Measurements from ENCODE around the gene IRAK3. TPM values are rescaled to one million over a fixed set of nuclear protein-coding genes. Genes with fewer than 3 reads are reported as not detected.

Gene IRAK3
- total RNA-seq, 1 experiment from 2014 or later, result 0.44 TPM

DNA sequence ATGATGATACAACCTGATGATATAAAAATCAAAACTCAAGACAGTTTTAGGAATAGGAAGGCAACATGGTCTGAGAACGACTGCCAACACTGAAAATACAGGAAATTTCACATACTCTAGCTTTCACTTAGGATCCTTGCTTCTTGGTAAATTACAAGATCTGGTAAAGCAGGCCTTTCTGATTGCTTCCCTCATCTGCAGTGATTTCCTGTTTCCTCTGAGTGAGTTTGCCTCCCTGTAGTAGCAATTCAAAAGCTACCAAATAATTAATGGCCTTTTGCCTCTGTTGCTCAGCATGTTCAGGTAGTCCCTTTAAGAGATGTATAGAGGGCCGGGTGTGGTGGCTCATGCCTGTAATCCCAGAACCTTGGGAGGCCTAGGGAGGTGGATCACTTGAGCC lies 2.0 kb upstream of the IRAK3 start:
- TF ChIP-seq, protein P1, sequence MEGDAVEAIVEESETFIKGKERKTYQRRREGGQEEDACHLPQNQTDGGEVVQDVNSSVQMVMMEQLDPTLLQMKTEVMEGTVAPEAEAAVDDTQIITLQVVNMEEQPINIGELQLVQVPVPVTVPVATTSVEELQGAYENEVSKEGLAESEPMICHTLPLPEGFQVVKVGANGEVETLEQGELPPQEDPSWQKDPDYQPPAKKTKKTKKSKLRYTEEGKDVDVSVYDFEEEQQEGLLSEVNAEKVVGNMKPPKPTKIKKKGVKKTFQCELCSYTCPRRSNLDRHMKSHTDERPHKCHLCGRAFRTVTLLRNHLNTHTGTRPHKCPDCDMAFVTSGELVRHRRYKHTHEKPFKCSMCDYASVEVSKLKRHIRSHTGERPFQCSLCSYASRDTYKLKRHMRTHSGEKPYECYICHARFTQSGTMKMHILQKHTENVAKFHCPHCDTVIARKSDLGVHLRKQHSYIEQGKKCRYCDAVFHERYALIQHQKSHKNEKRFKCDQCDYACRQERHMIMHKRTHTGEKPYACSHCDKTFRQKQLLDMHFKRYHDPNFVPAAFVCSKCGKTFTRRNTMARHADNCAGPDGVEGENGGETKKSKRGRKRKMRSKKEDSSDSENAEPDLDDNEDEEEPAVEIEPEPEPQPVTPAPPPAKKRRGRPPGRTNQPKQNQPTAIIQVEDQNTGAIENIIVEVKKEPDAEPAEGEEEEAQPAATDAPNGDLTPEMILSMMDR (conservative IDR thresholded peaks at IDR 0.05), result no peak
- Histone ChIP-seq H2AK5ac (ENCODE audit: insufficient read length, low read length) (no peak overlapping the region), H4K20me1 (ENCODE audit: control insufficient read depth, insufficient read depth, insufficient read length) (no peaks in the 10 kb centered on the region), H3K79me2 (ENCODE audit: insufficient read depth, low read length) (no peaks in the 10 kb centered on the region), H3K9me3 (ENCODE audit: control insufficient read depth, low read depth, low read length) (no peaks in the 10 kb centered on the region), H4K5ac (ENCODE audit: insufficient read length, low read depth, low read length) (no peak overlapping the region), H3T11ph (ENCODE audit: low read length) (no peak overlapping the region), H3K79me1 (ENCODE audit: insufficient read depth, low read depth, low read length, poor library complexity, severe bottlenecking) (no peaks in the 10 kb centered on the region), H3K18ac (ENCODE audit: insufficient read length, low read depth, low read length) (no peak overlapping the region), H3K4me2 (ENCODE audit: insufficient read depth, insufficient read length, low read length) (no peak overlapping the region), H3K23me2 (ENCODE audit: insufficient read length, low read depth, low read length, poor library complexity, severe bottlenecking) (peaks cover 8% of the 10 kb centered on the region), H4K8ac (replicated peaks; ENCODE audit: insufficient read length, low read depth, low read length) (no peak overlapping the region), H3K14ac (ENCODE audit: insufficient read depth, low read length) (no peak overlapping the region), H3K27me3 (ENCODE audit: insufficient read depth, low read length) (peaks cover 15% of the 10 kb centered on the region; the same call in 1 of the 2 replicates), H2BK12ac (ENCODE audit: insufficient read length, low read depth, low read length) (no peak overlapping the region), H2BK5ac (ENCODE audit: insufficient read length, low read length) (no peak overlapping the region), H3K4me1 (ENCODE audit: insufficient read depth, low read length) (no peaks in the 10 kb centered on the region), H3K56ac (ENCODE audit: insufficient read length, low read depth, low read length) (no peak overlapping the region), H2AFZ (ENCODE audit: low read length) (no peak overlapping the region), H2BK20ac (ENCODE audit: low read depth, low read length, poor library complexity, severe bottlenecking) (no peak overlapping the region), H2BK120ac (ENCODE audit: low read depth, low read length, poor library complexity, severe bottlenecking) (no peak overlapping the region), H3K9ac (ENCODE audit: extremely low read depth, insufficient read length, low read length) (no peak overlapping the region), H3K4ac (ENCODE audit: low read depth, low read length) (no peak overlapping the region), H3K23ac (ENCODE audit: insufficient read length, low read depth, low read length) (no peak overlapping the region), H3K27ac (ENCODE audit: insufficient read length, low read depth, low read length) (no peak overlapping the region), H2BK15ac (ENCODE audit: low read depth, low read length) (no peak overlapping the region), H4K91ac (ENCODE audit: insufficient read length, low read depth, low read length) (no peak overlapping the region)
- Mint-ChIP-seq H3K9me3 (peaks cover 0 to 4% of the 10 kb centered on the region in 2 experiments; a peak in 3 of 5 replicates), H3K4me1 (no peaks in the 10 kb centered on the region), H3K4me3 (no peak overlapping the region), H3K27ac (no peak overlapping the region), H3K36me3 (ENCODE audit: insufficient read depth in 1 of 3, low read depth in 3 of 3) (peaks cover 0 to 5% (median 0%) of the 10 kb centered on the region in 3 experiments; a peak in 1 of 7 replicates), H3K27me3 (ENCODE audit: low read depth) (peaks cover 69% of the 10 kb centered on the region)
- no CpG with 5 or more reads among the region's 2 CpGs for WGBS (ENCODE audit: extremely low coverage, insufficient read length, low lambda C conversion rate)
- no peak for DNase-seq
